K562 (cell line): ENCODE results near the gene FN3KRP. TPM values are rescaled to one million over a fixed set of nuclear protein-coding genes. Genes with fewer than 3 reads are reported as not detected.

Experiments
- ATAC-seq: fragments of 200-7000 bp; cut with Tn5 transposase; 3 replicates; pipeline ENCODE4 v1.9.1; 2020; ENCODE audit warnings: moderate library complexity
- BruUV-seq: library from RNA; stranded (reverse); fragments of 400-500 nt; replicated peaks from 2 replicates; lab custom pipeline; 2021; lab: Mats Ljungman, UMichigan
- CTCF ChIA-PET: fragments of 300-600 bp; formaldehyde crosslinking; extraction: SDS; loops from one replicate; lab custom pipeline; 2021; ENCODE audit warnings: low intra/inter-chr PET ratio; lab: Yijun Ruan, JAX
- POLR2A ChIA-PET: fragments of 300-600, 350-650 bp; sonication (Branson Sonifier 250); formaldehyde crosslinking; extraction: SDS; loops from one replicate; lab custom pipeline; 2021; ENCODE audit warnings: antibody characterized with exemption, inconsistent platforms; lab: Yijun Ruan, JAX
- DNase-seq, 4 experiments: peaks; one replicate each; pipeline versions ENCODE4 v3.0.0 to v3.0.0-alpha.2; 2011 to 2018; ENCODE audit warnings: low spot score in 3 of 4, mixed read lengths in 3 of 4; ENCODE audit errors: extremely low read depth in 1 of 4
- FAIRE-seq: peaks from 2 replicates; lab custom pipeline; 2011; peaks lifted over from hg19 to GRCh38; lab: Jason Lieb, UNC
- H2AFZ ChIP-seq: 2 replicates; pipeline ENCODE4 v1.6.0; 2011; ENCODE audit warnings: low read depth, low read length, control low read depth, inconsistent platforms
- H3K27ac ChIP-seq: fragments of 200-600 bp; 3 replicates; pipeline ENCODE4 v1.8.0; 2011; ENCODE audit warnings: low read depth, mild to moderate bottlenecking, control low read depth, inconsistent platforms, low read length, moderate library complexity, mixed read lengths; ENCODE audit errors: extremely low read depth
- H3K27me3 ChIP-seq, 2 experiments: fragments of 300-600 bp in 1 of 2; 2 replicates in 1 of 2; 3 replicates in 1 of 2; pipeline versions ENCODE4 v1.6.0 to v1.8.0; 2011; ENCODE audit warnings: inconsistent platforms in 2 of 2, low read length in 2 of 2, mild to moderate bottlenecking in 1 of 2, mixed read lengths in 1 of 2, moderate library complexity in 1 of 2; ENCODE audit not compliant: control insufficient read depth in 2 of 2, insufficient read depth in 2 of 2
- H3K36me3 ChIP-seq: fragments of 300-600 bp; 3 replicates; pipeline ENCODE4 v1.8.0; 2011; ENCODE audit warnings: mild to moderate bottlenecking, low read length, inconsistent platforms; ENCODE audit not compliant: control insufficient read depth, insufficient read depth
- H3K4me1 ChIP-seq, 2 experiments: fragments of 200-600 bp in 1 of 2; replicated peaks in 1 of 2; 2 replicates in 1 of 2; 3 replicates in 1 of 2; pipeline versions ENCODE4 v1.5.1 to v1.8.0; 2011; ENCODE audit warnings: inconsistent platforms in 2 of 2, low read length in 2 of 2, mild to moderate bottlenecking in 1 of 2, mixed read lengths in 1 of 2, moderate library complexity in 1 of 2; ENCODE audit not compliant: control insufficient read depth in 2 of 2, insufficient read depth in 2 of 2
- H3K4me2 ChIP-seq: 2 replicates; pipeline ENCODE4 v1.6.1; 2011; ENCODE audit warnings: low read length, control low read depth, inconsistent platforms, mixed read lengths; ENCODE audit not compliant: insufficient read depth
- H3K4me3 ChIP-seq: fragments of 200-600 bp; sonication (generic), shearing (Covaris generic); 2 replicates; pipeline ENCODE4 v1.5.1; 2016; ENCODE audit warnings: control low read depth, inconsistent platforms
- H3K79me2 ChIP-seq: fragments of 200-600 bp; 3 replicates; pipeline ENCODE4 v1.8.0; 2011; ENCODE audit warnings: low read length, inconsistent platforms; ENCODE audit not compliant: control insufficient read depth, insufficient read depth
- H3K9ac ChIP-seq, 2 experiments: 2 replicates each; pipeline versions ENCODE4 v1.6.0 to v1.6.1; 2011; ENCODE audit warnings: low read depth in 2 of 2, low read length in 2 of 2, control low read depth in 1 of 2, inconsistent platforms in 1 of 2, mild to moderate bottlenecking in 1 of 2, mixed read lengths in 1 of 2; ENCODE audit not compliant: insufficient read depth in 1 of 2
- H3K9me1 ChIP-seq: one replicate; pipeline ENCODE4 v1.6.0; 2011; ENCODE audit warnings: inconsistent platforms, mild to moderate bottlenecking, low read length, moderate library complexity; ENCODE audit not compliant: control insufficient read depth, insufficient read depth
- H3K9me3 ChIP-seq: replicated peaks from 2 replicates; pipeline ENCODE4 v1.5.1; 2011; ENCODE audit warnings: low read depth, low read length, inconsistent platforms; ENCODE audit not compliant: control insufficient read depth, insufficient read depth
- H4K20me1 ChIP-seq: replicated peaks from 2 replicates; pipeline ENCODE4 v1.6.1; 2011; ENCODE audit warnings: low read length, inconsistent platforms, mixed read lengths; ENCODE audit not compliant: control insufficient read depth, insufficient read depth
- BRF2 ChIP-seq: IDR thresholded peaks from 3 replicates; pipeline ENCODE4 v1.6.1; 2011; ENCODE audit warnings: borderline replicate concordance, mild to moderate bottlenecking; ENCODE audit not compliant: insufficient read length, insufficient read depth
- CBX3 ChIP-seq, 2 experiments: IDR thresholded peaks; 1 replicate in 1 of 2; 2 replicates in 1 of 2; pipeline ENCODE4 v1.6.1; 2012; ENCODE audit warnings: inconsistent platforms in 2 of 2, low read length in 2 of 2, borderline replicate concordance in 1 of 2, control low read depth in 1 of 2
- CREB3L1 ChIP-seq: fragments of 450-650 bp; IDR thresholded peaks from 2 replicates; pipeline ENCODE4 v1.6.1; 2014; ENCODE audit warnings: low read depth, mild to moderate bottlenecking, moderate library complexity, borderline replicate concordance
- EGR1 ChIP-seq: fragments of 450-650 bp; conservative IDR thresholded peaks from 2 replicates; pipeline ENCODE4 v1.6.1; 2017; ENCODE audit warnings: mild to moderate bottlenecking
- EP400 ChIP-seq: fragments of 450-650 bp; IDR thresholded peaks from 2 replicates; pipeline ENCODE4 v1.6.1; 2017; ENCODE audit warnings: antibody characterized with exemption, mild to moderate bottlenecking, moderate library complexity
- HDAC1 ChIP-seq, 2 experiments: fragments of 450-650 bp; IDR thresholded peaks; 2 replicates each; pipeline ENCODE4 v1.6.1; 2016 to 2017; ENCODE audit warnings: inconsistent platforms in 1 of 2, mild to moderate bottlenecking in 1 of 2, moderate library complexity in 1 of 2
- MAX ChIP-seq: sonication (generic); formaldehyde crosslinking; IDR thresholded peaks from 2 replicates; pipeline ENCODE4 v1.9.0; 2022; ENCODE audit warnings: mild to moderate bottlenecking, missing genetic modification reagents
- MAZ ChIP-seq, 2 experiments: fragments of 450-650 bp in 1 of 2; sonication (generic) in 1 of 2; formaldehyde crosslinking; IDR thresholded peaks in 1 of 2; conservative IDR thresholded peaks in 1 of 2; 2 replicates each; pipeline versions ENCODE4 v1.4.0 to v1.5.0; 2020; ENCODE audit warnings: mild to moderate bottlenecking in 1 of 2, missing genetic modification reagents in 1 of 2
- MNT ChIP-seq, 2 experiments: fragments of 450-650 bp; conservative IDR thresholded peaks; 2 replicates each; pipeline ENCODE4 v1.6.1; 2017; ENCODE audit warnings: mild to moderate bottlenecking in 2 of 2, moderate library complexity in 2 of 2
- NEUROD1 ChIP-seq: fragments of 150-350 bp; IDR thresholded peaks from 2 replicates; pipeline ENCODE4 v1.6.1; 2014; ENCODE audit warnings: borderline replicate concordance, low read length, low read depth; ENCODE audit not compliant: partially characterized antibody
- POLR2A ChIP-seq: fragments of 450-650 bp; conservative IDR thresholded peaks from 2 replicates; pipeline ENCODE4 v1.6.1; 2016
- RBM15 ChIP-seq: fragments of 200-400 bp; formaldehyde crosslinking; IDR thresholded peaks from 2 replicates; pipeline ENCODE4 v1.6.1; 2018; ENCODE audit warnings: mild to moderate bottlenecking, low read length, moderate library complexity; ENCODE audit not compliant: insufficient read depth
- SIRT6 ChIP-seq: IDR thresholded peaks from one replicate; pipeline ENCODE4 v1.6.1; 2012; ENCODE audit warnings: low read depth, mild to moderate bottlenecking, control low read depth, inconsistent platforms, low read length, moderate library complexity
- ZNF197 ChIP-seq: fragments of 200-800 bp; sonication (Bioruptor generic); IDR thresholded peaks from 2 replicates; pipeline ENCODE4 v1.6.1; 2016; ENCODE audit warnings: low read depth, missing genetic modification characterization, missing compliant biosample characterization
- whole genome bisulfite sequencing: fragments of 100-300 bp; shearing (Covaris generic); methylation state at CpG from one replicate; pipeline ENCODE4 v1.1.6; 2016; ENCODE audit warnings: low coverage, mixed read lengths; ENCODE audit not compliant: insufficient coverage; ENCODE audit errors: missing lambda C conversion rate; 5-methylcytosine and 5-hydroxymethylcytosine counted together
- in situ Hi-C: fragments of 300-500 bp; cut with MboI; formaldehyde crosslinking; loops from 4 replicates; pipeline ENCODE4 v1.15.0; 2018; ENCODE audit warnings: inconsistent platforms, mixed read lengths
- intact Hi-C: fragments of 100-400 bp; cut with micrococcal nuclease; formaldehyde crosslinking; loops from 2 replicates; pipeline ENCODE4 v1.14.2; 2022
- polyA plus RNA-seq, 8 experiments: library from polyadenylated mRNA; depleted of rRNA in 4 of 8; stranded (reverse) in 5 of 8; unstranded in 3 of 8; fragments of >200 nt; fragmentation: Nextera tagmentation in 2 of 8; fragmentation: Illumina TruSeq in 1 of 8; extraction: Ambion mirVana in 2 of 8; extraction: Trizol in 1 of 8; gene quantifications; 2 replicates each; pipeline versions ENCODE4 v1.2.1 to v1.2.3, GENCODE V29; 2011 to 2014; ENCODE audit warnings: inconsistent platforms in 1 of 8, missing spikeins in 1 of 8
- total RNA-seq, 7 experiments: library from RNA; depleted of rRNA in 6 of 7; stranded (reverse); fragments of >200 nt in 6 of 7; fragmentation: Illumina TruSeq in 2 of 7; extraction: Trizol in 2 of 7; gene quantifications; 2 replicates each; pipeline versions ENCODE4 v1.2.1 to v1.2.3, GENCODE V29; 2011 to 2021; ENCODE audit warnings: low replicate concordance in 1 of 7

Gene FN3KRP
- total and polyA plus RNA-seq, 9 of the 15 experiments (the other 6 are each of a cell fraction or from before 2014, with no cell fraction given) = 2.0 to 32.1 (median 24.9) TPM

- H3K27me3 ChIP-seq = no peaks in the 10 kb centered on the region
- H3K4me2 ChIP-seq = peak overlapping the region; percentile 74
- H3K9me1 ChIP-seq = peaks cover 2% of the 10 kb centered on the region
- FAIRE-seq (peak; percentile 94), ATAC-seq (peak; percentile 61), DNase-seq (peak; percentile 60 to 83 (median 72))
- peaks cover 6% of the 10 kb centered on the region; the same call in 1 of the 2 replicates for H3K9me3 ChIP-seq
- H4K20me1 ChIP-seq = no peaks in the 10 kb centered on the region
- peak overlapping the region; percentile 41 for H2AFZ ChIP-seq
- peaks cover 24 to 38% of the 10 kb centered on the region in 2 experiments for H3K4me1 ChIP-seq
- ChIA-PET CTCF (interaction anchor here (0.6 kb wide), 1 partner anchor 131 kb away, joined by 3 read pairs; no protein-coding TSS in a partner anchor), POLR2A (interaction anchor here (0.6 to 1.2 kb wide), 2 partner anchors 9 to 27 kb away, joined by 3 read pairs; no protein-coding TSS in a partner anchor)
- TSS peak; percentile 38 for BruUV-seq
- H3K9ac ChIP-seq = peak overlapping the region; percentile 34 to 46; a peak in 1 of 4 replicates
- in situ Hi-C loops = no loop called here
- H3K4me3 ChIP-seq = peak overlapping the region; percentile 23; the same call in 1 of the 2 replicates
- 28% methylated on average over 15 of the region's 19 CpGs for WGBS
- peaks cover 42% of the 10 kb centered on the region for H3K79me2 ChIP-seq
- H3K36me3 ChIP-seq = peaks cover 34% of the 10 kb centered on the region; the same call in 2 of the 3 replicates
- H3K27ac ChIP-seq = peak overlapping the region; percentile 66
- intact Hi-C loops = loop anchor here (5.0 kb wide), 1 partner anchor 37 kb away; the partner anchor contains the start of gene FN3KRP
- peak; percentile 51; the same call in 1 of the 2 replicates for TF ChIP-seq EP400
- no peak for TF ChIP-seq MAZ (CRISPR knock-in tag; conservative IDR thresholded peaks at IDR 0.05 in 1 of 2, IDR thresholded peaks at IDR 0.05 in 1 of 2)
- TF ChIP-seq EGR1 = peak; percentile 22; the same call in 1 of the 2 replicates
- TF ChIP-seq NEUROD1 = peak; percentile 78
- no peak for TF ChIP-seq SIRT6
- no peak for TF ChIP-seq RBM15
- TF ChIP-seq HDAC1 (IDR thresholded peaks at IDR 0.05) = peak in 1 of 2 experiments; percentile 56; a peak in 1 of 4 replicates
- TF ChIP-seq CREB3L1 = peak; percentile 27; the same call in 1 of the 2 replicates
- TF ChIP-seq MAX (CRISPR knock-in tag) = 0 out of 2 replicates have a peak, but pooled peaks have one; percentile 27
- no peak for TF ChIP-seq ZNF197 (CRISPR knock-in tag)
- TF ChIP-seq BRF2 = no peak
- TF ChIP-seq CBX3 (IDR thresholded peaks at IDR 0.05; ENCODE audit: borderline replicate concordance in 1 of 2, low read length in 2 of 2) = peak in 1 of 2 experiments; percentile 25; a peak in 1 of 3 replicates
- TF ChIP-seq POLR2A = 0 out of 2 replicates have a peak, but pooled peaks have one; percentile 37
- TF ChIP-seq MNT (conservative IDR thresholded peaks at IDR 0.05) = peak in 1 of 2 experiments; percentile 56; a peak in 2 of 4 replicates
These were observed 38.0 kb downstream of the FN3KRP start for GRCh38 chr17:82754297-82755208.
